ENCODE measurements around the gene H2AZ2. TPM values are rescaled to one million over a fixed set of nuclear protein-coding genes. Genes with fewer than 3 reads are reported as not detected.
"Not testable (repeated sequence)": the region's sequence is repeated elsewhere in the genome, so short reads cannot be mapped to it uniquely, and the experiment has no call there.

H2AZ2 gene
- total RNA-seq, 4 donors from 2014 or later, result 207 to 242 (median 215) TPM

GRCh38 chr7:44814919-44815318 lies 33.0 kb downstream of the H2AZ2 start:
- H3K27me3 ChIP-seq, result no peaks in the 10 kb centered on the region
- no peaks in the 10 kb centered on the region for H3K36me3 ChIP-seq
- TF ChIP-seq POLR2A (IDR thresholded peaks at IDR 0.05) (no peak), POLR2AphosphoS5 (IDR thresholded peaks at IDR 0.05) (no peak), CTCF (IDR thresholded peaks at IDR 0.05) (no peak)
- H3K4me1 ChIP-seq, result no peaks in the 10 kb centered on the region
- WGBS, 2 donors (ENCODE audit: low coverage in 1 of 2), result 83 to 85% methylated on average over 1 to 2 of the region's 2 CpGs
- H3K9me3 ChIP-seq, result no peaks in the 10 kb centered on the region
- no peak overlapping the region for H3K27ac ChIP-seq
- no peak for ATAC-seq
- H3K4me3 ChIP-seq, result no peak overlapping the region

GRCh38 chr7:44811571-44811970 lies 36.3 kb downstream of the H2AZ2 start:
- H3K4me3 ChIP-seq, result no peak overlapping the region
- no peaks in the 10 kb centered on the region for H3K36me3 ChIP-seq
- no peak for TF ChIP-seq POLR2A (IDR thresholded peaks at IDR 0.05)
- WGBS, 2 donors (ENCODE audit: low coverage in 1 of 2), result 93 to 100% methylated on average over 2 to 3 of the region's 6 CpGs
- no peaks in the 10 kb centered on the region for H3K4me1 ChIP-seq
- H3K27ac ChIP-seq, result no peak overlapping the region
- no peak for ATAC-seq
- H3K27me3 ChIP-seq, result no peaks in the 10 kb centered on the region
- no peaks in the 10 kb centered on the region for H3K9me3 ChIP-seq

GRCh38 chr7:44811093-44811492 lies 36.8 kb downstream of the H2AZ2 start:
- no peak overlapping the region for H3K4me3 ChIP-seq
- H3K4me1 ChIP-seq, result no peaks in the 10 kb centered on the region
- no peaks in the 10 kb centered on the region for H3K36me3 ChIP-seq
- no peaks in the 10 kb centered on the region for H3K27me3 ChIP-seq
- H3K27ac ChIP-seq, result no peak overlapping the region
- ATAC-seq, result no peak
- TF ChIP-seq EP300 (IDR thresholded peaks at IDR 0.05) (no peak), CTCF (IDR thresholded peaks at IDR 0.05) (no peak), POLR2A (IDR thresholded peaks at IDR 0.05) (no peak), POLR2AphosphoS5 (IDR thresholded peaks at IDR 0.05) (no peak)
- no peaks in the 10 kb centered on the region for H3K9me3 ChIP-seq

GRCh38 chr7:44808914-44809393 lies 38.9 kb downstream of the H2AZ2 start:
- Histone ChIP-seq H3K4me1 (no peaks in the 10 kb centered on the region), H3K9me3 (no peaks in the 10 kb centered on the region), H3K36me3 (peaks cover 0 to 16% of the 10 kb centered on the region in 2 donors), H3K27me3 (no peaks in the 10 kb centered on the region), H3K27ac (no peak overlapping the region), H3K4me3 (no peak overlapping the region)
- ATAC-seq, result no peak
- no peak for TF ChIP-seq CTCF (IDR thresholded peaks at IDR 0.05)
- TF ChIP-seq POLR2A (IDR thresholded peaks at IDR 0.05), result no peak
- TF ChIP-seq POLR2AphosphoS5 (IDR thresholded peaks at IDR 0.05), result no peak
- TF ChIP-seq EP300 (IDR thresholded peaks at IDR 0.05), result no peak
- 79% methylated on average over 4 of the region's 4 CpGs; no CpG with 5 or more reads in 1 of the 2 donors for WGBS, 2 donors (ENCODE audit: low coverage in 1 of 2)

- H3K4me1 ChIP-seq, result no peaks in the 10 kb centered on the region
- no peak overlapping the region for H3K4me3 ChIP-seq
- TF ChIP-seq CTCF (IDR thresholded peaks at IDR 0.05), result no peak
- TF ChIP-seq POLR2A (IDR thresholded peaks at IDR 0.05), result no peak
- no peak for TF ChIP-seq EP300 (IDR thresholded peaks at IDR 0.05)
- TF ChIP-seq POLR2AphosphoS5 (IDR thresholded peaks at IDR 0.05), result no peak
- no peak overlapping the region for H3K27ac ChIP-seq
- peaks cover 0 to 46% of the 10 kb centered on the region in 2 donors for H3K36me3 ChIP-seq
- 100% methylated on average over 1 of the region's 5 CpGs for WGBS, 2 donors (ENCODE audit: low coverage in 1 of 2)
- ATAC-seq, result no peak
- no peaks in the 10 kb centered on the region for H3K9me3 ChIP-seq
- H3K27me3 ChIP-seq, result no peaks in the 10 kb centered on the region
Observed at GRCh38 chr7:44805950-44806349, 41.9 kb downstream of the H2AZ2 start.

- H3K9me3 ChIP-seq, H3K4me3 ChIP-seq, H3K27ac ChIP-seq, ATAC-seq, H3K27me3 ChIP-seq: not testable (repeated sequence)
- peaks cover 0 to 66% of the 10 kb centered on the region in 2 donors for H3K36me3 ChIP-seq
- peaks cover 0 to 16% (median 11%) of the 10 kb centered on the region in 3 donors for H3K4me1 ChIP-seq
- WGBS, 2 donors (ENCODE audit: low coverage in 1 of 2), result 75 to 90% methylated on average over 4 of the region's 10 CpGs
Observed at GRCh38 chr7:44803828-44804519, 43.9 kb downstream of the H2AZ2 start.

Measured in gastroesophageal sphincter (tissue), 4 donors.